Measurements from ENCODE around the gene BLMH.
"Not testable (repeated sequence)": the region's sequence is repeated elsewhere in the genome, so short reads cannot be mapped to it uniquely, and the experiment has no call there.

BLMH gene

GRCh38 chr17:30225919-30226553 is 65.7 kb downstream of the BLMH start:
- no peak for DNase-seq

GRCh38 chr17:30225112-30225511 is 66.6 kb downstream of the BLMH start:
- no peak for DNase-seq

GRCh38 chr17:30224419-30224960 is 67.3 kb downstream of the BLMH start:
- DNase-seq = no peak

- DNase-seq = no peak
These were observed 69.0 kb downstream of the BLMH start for GRCh38 chr17:30222721-30223175.

GRCh38 chr17:30222251-30222650 is 69.5 kb downstream of the BLMH start:
- no peak for DNase-seq

GRCh38 chr17:30221346-30221745 is 70.4 kb downstream of the BLMH start:
- no peak for DNase-seq

- no peak for DNase-seq
These were observed 71.3 kb downstream of the BLMH start for GRCh38 chr17:30220414-30220813.

GRCh38 chr17:30219833-30220232 is 71.9 kb downstream of the BLMH start:
- DNase-seq = no peak

- no peak for DNase-seq
These were observed 72.4 kb downstream of the BLMH start for GRCh38 chr17:30219315-30219714.

- no peak for DNase-seq
These were observed 72.9 kb downstream of the BLMH start for GRCh38 chr17:30218799-30219198.

GRCh38 chr17:30217746-30218245 is 73.9 kb downstream of the BLMH start:
- DNase-seq = no peak

- DNase-seq = no peak
These were observed 74.7 kb downstream of the BLMH start for GRCh38 chr17:30217054-30217453.

GRCh38 chr17:30212750-30213149 is 79.0 kb downstream of the BLMH start:
- DNase-seq = no peak

- no peak for DNase-seq
These were observed 80.4 kb downstream of the BLMH start for GRCh38 chr17:30211371-30211770.

GRCh38 chr17:30210901-30211300 is 80.8 kb downstream of the BLMH start:
- DNase-seq = no peak

GRCh38 chr17:30210366-30210765 is 81.4 kb downstream of the BLMH start:
- no peak for DNase-seq

GRCh38 chr17:30209930-30210329 is 81.8 kb downstream of the BLMH start:
- no peak for DNase-seq

GRCh38 chr17:30208214-30208613 is 83.5 kb downstream of the BLMH start:
- no peak for DNase-seq

- no peak for DNase-seq
These were observed 84.1 kb downstream of the BLMH start for GRCh38 chr17:30207655-30208054.

GRCh38 chr17:30203471-30203981 is 88.2 kb downstream of the BLMH start:
- no peak for DNase-seq

GRCh38 chr17:30200656-30201055 is 91.1 kb downstream of the BLMH start:
- not testable (repeated sequence) for DNase-seq

- no peak for DNase-seq
These were observed 91.6 kb downstream of the BLMH start for GRCh38 chr17:30200106-30200505.

- no peak for DNase-seq
These were observed 92.1 kb downstream of the BLMH start for GRCh38 chr17:30199600-30199999.

Data from stimulated activated CD4-positive, alpha-beta T cell treated with anti-CD3 and anti-CD28 coated beads, Interleukin-4, amount 100 ng/mL, for 1 hour (primary cell).